IMR-90 (cell line): ENCODE measurements around the gene LTC4S. TPM values are rescaled to one million over a fixed set of nuclear protein-coding genes. Genes with fewer than 3 reads are reported as not detected.
A peak's percentile ranks its signal among the peaks of the same experiment; 100 is the strongest.

Experiments
- ATAC-seq: fragments of 200-7000 bp; cut with Tn5 transposase; 2 replicates; pipeline ENCODE4 v1.9.1; 2020; ENCODE audit warnings: low read depth, mild to moderate bottlenecking, moderate library complexity
- BruUV-seq: library from RNA; stranded (reverse); fragments of 400-500 nt; replicated peaks from 2 replicates; lab custom pipeline; 2021; lab: Mats Ljungman, UMichigan
- CTCF ChIA-PET: fragments of 300-600 bp; formaldehyde crosslinking; extraction: SDS; loops from one replicate; lab custom pipeline; 2021; ENCODE audit warnings: antibody characterized with exemption; lab: Yijun Ruan, JAX
- POLR2A ChIA-PET: fragments of 300-600 bp; sonication (Branson Sonifier 250); formaldehyde crosslinking; loops from one replicate; lab custom pipeline; 2022; ENCODE audit warnings: antibody characterized with exemption; ENCODE audit not compliant: unreplicated experiment; lab: Charles Lee
- DNase-seq: peaks from one replicate; pipeline ENCODE4 v3.0.0; 2013
- H2AFZ ChIP-seq: replicated peaks from 2 replicates; pipeline ENCODE3; 2013; ENCODE audit warnings: low read length, mild to moderate bottlenecking; ENCODE audit not compliant: poor library complexity
- H2AK5ac ChIP-seq: 2 replicates; pipeline ENCODE4 v1.6.1; 2013; ENCODE audit warnings: low read depth, low read length, inconsistent platforms
- H2AK9ac ChIP-seq: replicated peaks from 2 replicates; pipeline ENCODE3; 2013; ENCODE audit warnings: mild to moderate bottlenecking, low read depth, low read length, moderate library complexity; ENCODE audit not compliant: poor library complexity
- H2BK120ac ChIP-seq: 2 replicates; pipeline ENCODE4 v1.6.1; 2013; ENCODE audit warnings: low read depth, low read length, inconsistent platforms
- H2BK15ac ChIP-seq: 3 replicates; pipeline ENCODE4 v1.6.1; 2013; ENCODE audit warnings: low read depth, low read length, inconsistent platforms
- H2BK20ac ChIP-seq: 2 replicates; pipeline ENCODE4 v1.6.1; 2013; ENCODE audit warnings: low read depth, mild to moderate bottlenecking, inconsistent platforms, low read length, moderate library complexity
- H2BK5ac ChIP-seq: 2 replicates; pipeline ENCODE4 v1.6.1; 2013; ENCODE audit warnings: mild to moderate bottlenecking, low read depth, low read length, inconsistent platforms; ENCODE audit not compliant: poor library complexity, severe bottlenecking
- H3K14ac ChIP-seq: replicated peaks from 2 replicates; pipeline ENCODE4 v1.6.1; 2013; ENCODE audit warnings: low read depth, low read length, inconsistent platforms
- H3K18ac ChIP-seq: 2 replicates; pipeline ENCODE4 v1.6.1; 2013; ENCODE audit warnings: low read depth, low read length, control low read depth
- H3K23ac ChIP-seq: 2 replicates; pipeline ENCODE4 v1.6.1; 2013; ENCODE audit warnings: low read depth, low read length, inconsistent platforms
- H3K27ac ChIP-seq: 2 replicates; pipeline ENCODE4 v1.5.1; 2013; ENCODE audit warnings: mild to moderate bottlenecking, control low read depth, low read length; ENCODE audit not compliant: insufficient read depth
- H3K27me3 ChIP-seq: 2 replicates; pipeline ENCODE4 v1.6.1; 2013; ENCODE audit warnings: low read length; ENCODE audit not compliant: control insufficient read depth, insufficient read depth
- H3K36me3 ChIP-seq: 2 replicates; pipeline ENCODE4 v1.6.1; 2013; ENCODE audit warnings: low read length, mixed read lengths; ENCODE audit not compliant: control insufficient read depth, insufficient read depth
- H3K4ac ChIP-seq: 2 replicates; pipeline ENCODE4 v1.6.1; 2013; ENCODE audit warnings: low read depth, low read length, inconsistent platforms
- H3K4me1 ChIP-seq: 2 replicates; pipeline ENCODE4 v1.6.1; 2013; ENCODE audit warnings: low read length, mixed read lengths; ENCODE audit not compliant: control insufficient read depth, insufficient read depth
- H3K4me2 ChIP-seq: 2 replicates; pipeline ENCODE4 v1.6.1; 2013; ENCODE audit warnings: low read depth, mild to moderate bottlenecking, control low read depth, low read length, moderate library complexity
- H3K4me3 ChIP-seq: 2 replicates; pipeline ENCODE4 v1.5.1; 2013; ENCODE audit warnings: low read depth, mild to moderate bottlenecking, control low read depth, low read length, moderate library complexity; ENCODE audit not compliant: insufficient read depth
- H3K56ac ChIP-seq: 2 replicates; pipeline ENCODE4 v1.6.1; 2013; ENCODE audit warnings: low read length, inconsistent platforms; ENCODE audit not compliant: insufficient read depth; ENCODE audit errors: extremely low read depth
- H3K79me1 ChIP-seq, 2 experiments: 2 replicates each; pipeline ENCODE4 v1.6.1; 2013; ENCODE audit warnings: low read length in 2 of 2, inconsistent platforms in 1 of 2, low read depth in 1 of 2
- H3K9ac ChIP-seq: 2 replicates; pipeline ENCODE4 v1.6.1; 2013; ENCODE audit warnings: low read depth, low read length, control low read depth
- H3K9me1 ChIP-seq: 2 replicates; pipeline ENCODE4 v1.6.1; 2013; ENCODE audit warnings: low read length, inconsistent platforms; ENCODE audit not compliant: insufficient read depth
- H3K9me3 ChIP-seq: 2 replicates; pipeline ENCODE4 v1.6.1; 2013; ENCODE audit warnings: low read length; ENCODE audit not compliant: control insufficient read depth, insufficient read depth
- H4K20me1 ChIP-seq: 2 replicates; pipeline ENCODE4 v1.6.1; 2013; ENCODE audit warnings: low read length, inconsistent platforms; ENCODE audit not compliant: insufficient read depth
- H4K5ac ChIP-seq: 2 replicates; pipeline ENCODE4 v1.6.1; 2013; ENCODE audit warnings: mild to moderate bottlenecking, low read depth, low read length, control low read depth
- H4K8ac ChIP-seq, 2 experiments: 2 replicates each; pipeline ENCODE4 v1.6.1; 2013; ENCODE audit warnings: low read depth in 2 of 2, low read length in 2 of 2, control low read depth in 1 of 2, inconsistent platforms in 1 of 2
- H4K91ac ChIP-seq: 2 replicates; pipeline ENCODE4 v1.6.1; 2013; ENCODE audit warnings: low read depth, low read length, inconsistent platforms; ENCODE audit not compliant: insufficient read depth
- ELK1 ChIP-seq: fragments of 150-350 bp; IDR thresholded peaks from 2 replicates; pipeline ENCODE4 v1.6.1; 2016; ENCODE audit warnings: low read depth, mild to moderate bottlenecking, low read length, moderate library complexity, borderline replicate concordance
- FOS ChIP-seq: fragments of 150-350 bp; IDR thresholded peaks from 2 replicates; pipeline ENCODE4 v1.6.1; 2016; ENCODE audit warnings: low read depth, low read length
- MXI1 ChIP-seq: IDR thresholded peaks from 2 replicates; pipeline ENCODE4 v1.6.1; 2012; ENCODE audit warnings: low read depth, mild to moderate bottlenecking, low read length, moderate library complexity, borderline replicate concordance
- NFE2L2 ChIP-seq: fragments of 150-350 bp; IDR thresholded peaks from 2 replicates; pipeline ENCODE4 v1.6.1; 2016; ENCODE audit warnings: low read depth, mild to moderate bottlenecking, low read length
- POLR2A ChIP-seq: IDR thresholded peaks from 2 replicates; pipeline ENCODE4 v1.6.1; 2012; ENCODE audit warnings: mild to moderate bottlenecking, low read depth, low read length
- RCOR1 ChIP-seq: IDR thresholded peaks from 2 replicates; pipeline ENCODE4 v1.6.1; 2012; ENCODE audit warnings: mild to moderate bottlenecking, low read length, improper control_type of control experiment; ENCODE audit not compliant: insufficient replicate concordance
- RFX5 ChIP-seq: IDR thresholded peaks from 2 replicates; pipeline ENCODE4 v1.8.0; 2012; ENCODE audit warnings: low read depth, mild to moderate bottlenecking, low read length, moderate library complexity
- SMC3 ChIP-seq: fragments of 150-350 bp; IDR thresholded peaks from 2 replicates; pipeline ENCODE4 v1.6.1; 2016; ENCODE audit warnings: low read depth, mild to moderate bottlenecking, antibody characterized with exemption, low read length, moderate library complexity
- WGBS, 2 experiments: methylation state at CpG; one replicate each; pipeline versions ENCODE4 v1.1.5 to v1.1.7; 2013; ENCODE audit warnings: missing lambda C conversion rate in 2 of 2; ENCODE audit not compliant: insufficient read length in 1 of 2; ENCODE audit errors: extremely low coverage in 2 of 2; 5-methylcytosine and 5-hydroxymethylcytosine counted together
- dilution Hi-C: fragments of 300-500 bp; cut with HindIII; formaldehyde crosslinking; loops from one replicate; pipeline ENCODE4 v1.14.3; 2018; ENCODE audit warnings: low sequenced_read_pairs; ENCODE audit not compliant: unreplicated experiment
- in situ Hi-C: fragments of 300-500 bp; cut with MboI; formaldehyde crosslinking; loops from 3 replicates; pipeline ENCODE4 v1.14.3; 2019; ENCODE audit warnings: low sequenced_read_pairs, inconsistent platforms, mixed read lengths
- intact Hi-C: fragments of 100-400 bp; cut with micrococcal nuclease; formaldehyde crosslinking; loops from 2 replicates; pipeline ENCODE4 v1.10.0; 2022
- polyA plus RNA-seq, 3 experiments: library from polyadenylated mRNA; depleted of rRNA; stranded (reverse); fragments of >200 nt; gene quantifications; 2 replicates each; pipeline ENCODE4 v1.2.3, GENCODE V29; 2012; ENCODE audit warnings: low replicate concordance in 1 of 3
- total RNA-seq: library from RNA; depleted of rRNA; stranded (reverse); fragments of >200 nt; gene quantifications from 2 replicates; pipeline ENCODE4 v1.2.3, GENCODE V29; 2012

The LTC4S gene
- total and polyA plus RNA-seq, 2 of the 4 experiments (the other 2 are of a cell fraction) = 0.72 TPM; not detected in 1

DNA sequence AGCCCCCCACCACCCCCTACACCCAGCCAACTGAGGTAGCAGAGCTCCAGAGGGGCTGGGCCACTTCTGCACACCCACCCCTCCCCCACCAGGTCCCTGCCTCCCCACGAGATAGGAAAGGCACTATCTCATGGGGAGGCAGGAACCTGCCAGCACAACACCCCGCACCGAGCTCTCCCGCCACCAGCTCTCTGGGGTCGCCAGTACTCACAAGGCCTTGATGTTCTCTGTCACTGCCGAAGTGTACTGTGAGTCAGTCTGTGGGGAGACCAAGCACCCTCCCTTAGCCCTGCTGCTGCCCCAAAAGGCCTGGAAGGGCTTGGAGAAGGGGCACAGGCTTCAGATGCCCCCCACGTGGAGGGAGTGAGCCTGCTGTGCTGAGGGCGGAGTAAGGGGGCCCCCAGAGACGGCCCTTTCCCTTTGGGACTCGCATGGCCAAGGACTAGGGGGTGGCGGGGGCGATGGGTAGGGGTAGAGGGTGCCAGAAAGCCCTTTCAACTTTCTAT is 7.0 kb downstream of the LTC4S start:
- CTCF ChIA-PET = no interaction called here
- H3K56ac ChIP-seq = no peak overlapping the region

More for the DNA sequence above, 7.0 kb downstream of the LTC4S start:
- no peak overlapping the region for H2BK5ac ChIP-seq
- 0 out of 2 replicates have a peak, but pooled peaks cover 2% of the 10 kb centered on the region for H3K9me1 ChIP-seq
- intact Hi-C loops (loop anchor here (5.0 kb wide), 1 partner anchor 107 kb away; the partner anchor contains the start of gene TBC1D9B), in situ Hi-C loops (no loop called here), dilution Hi-C loops (no loop called here)
- no peak overlapping the region for H3K14ac ChIP-seq
- H3K27me3 ChIP-seq = no peaks in the 10 kb centered on the region
- H3K27ac ChIP-seq = no peak overlapping the region
- H3K23ac ChIP-seq = no peak overlapping the region
- H3K79me1 ChIP-seq = peaks cover 26 to 56% of the 10 kb centered on the region in 2 experiments
- no peak overlapping the region for H3K4me2 ChIP-seq
- peaks cover 52% of the 10 kb centered on the region for H4K20me1 ChIP-seq
- H3K4me3 ChIP-seq = no peak overlapping the region
- no peak overlapping the region for H2BK120ac ChIP-seq
- no peak overlapping the region for H2AFZ ChIP-seq
- peaks cover 23% of the 10 kb centered on the region for H3K4me1 ChIP-seq
- POLR2A ChIA-PET = no interaction called here
- H3K36me3 ChIP-seq = peaks cover 53% of the 10 kb centered on the region
- H4K91ac ChIP-seq = no peak overlapping the region
- no peak overlapping the region for H2AK5ac ChIP-seq
- TF ChIP-seq ELK1 (no peak), SMC3 (no peak), RCOR1 (no peak), NFE2L2 (no peak), MXI1 (no peak), POLR2A (no peak), FOS (no peak), RFX5 (no peak)
- no peak for DNase-seq
- H4K8ac ChIP-seq = no peak overlapping the region
- no peak overlapping the region for H3K4ac ChIP-seq
- no peak overlapping the region for H4K5ac ChIP-seq
- H3K18ac ChIP-seq = no peak overlapping the region
- no peak overlapping the region for H3K9ac ChIP-seq
- peak overlapping the region; percentile 67 for H2AK9ac ChIP-seq
- no TSS peak for BruUV-seq
- H2BK20ac ChIP-seq = no peak overlapping the region
- no peak overlapping the region for H2BK15ac ChIP-seq
- no peak for ATAC-seq
- no peaks in the 10 kb centered on the region for H3K9me3 ChIP-seq
- 80% methylated on average over 1 of the region's 12 CpGs; no CpG with 5 or more reads in 1 of the 2 experiments for WGBS, 2 experiments
